HEK293T (cell line): Measurements from ENCODE around the gene DBNDD2.

Experiments used
- CTCF ChIA-PET: fragments of 350-600 bp; formaldehyde crosslinking; extraction: SDS; loops from one replicate; lab custom pipeline; 2021; ENCODE audit warnings: antibody characterized with exemption, inconsistent platforms; lab: Yijun Ruan, JAX
- POLR2A ChIA-PET: fragments of 350-600 bp; formaldehyde crosslinking; extraction: SDS; loops from one replicate; lab custom pipeline; 2020; ENCODE audit warnings: antibody characterized with exemption, inconsistent platforms; lab: Yijun Ruan, JAX
- DNase-seq: peaks from one replicate; pipeline ENCODE4 v3.0.0; 2012; ENCODE audit warnings: mixed read lengths; ENCODE audit errors: extremely low spot score
- ARNT ChIP-seq: fragments of 450-650 bp; IDR thresholded peaks from 2 replicates; pipeline ENCODE4 v1.6.1; 2017; ENCODE audit warnings: mild to moderate bottlenecking
- BHLHE40 ChIP-seq: fragments of 450-650 bp; IDR thresholded peaks from 2 replicates; pipeline ENCODE4 v1.6.1; 2016; ENCODE audit warnings: mild to moderate bottlenecking, moderate library complexity, borderline replicate concordance
- CTBP1 ChIP-seq: fragments of 450-650 bp; IDR thresholded peaks from 2 replicates; pipeline ENCODE4 v1.6.1; 2016; ENCODE audit warnings: borderline replicate concordance
- ELF4 ChIP-seq: fragments of 450-650 bp; IDR thresholded peaks from 2 replicates; pipeline ENCODE4 v1.6.1; 2017; ENCODE audit warnings: antibody characterized with exemption
- FOXA1 ChIP-seq: fragments of 450-650 bp; IDR thresholded peaks from 2 replicates; pipeline ENCODE4 v1.6.1; 2016; ENCODE audit warnings: mild to moderate bottlenecking
- FOXK2 ChIP-seq: fragments of 450-650 bp; IDR thresholded peaks from 2 replicates; pipeline ENCODE4 v1.6.1; 2016; ENCODE audit warnings: mild to moderate bottlenecking
- FOXM1 ChIP-seq: fragments of 450-650 bp; IDR thresholded peaks from 2 replicates; pipeline ENCODE4 v1.6.1; 2017; ENCODE audit warnings: mild to moderate bottlenecking, borderline replicate concordance
- HDGF ChIP-seq: fragments of 450-650 bp; IDR thresholded peaks from 2 replicates; pipeline ENCODE4 v1.6.1; 2017; ENCODE audit warnings: antibody characterized with exemption, borderline replicate concordance
- L3MBTL2 ChIP-seq: fragments of 450-650 bp; conservative IDR thresholded peaks from 2 replicates; pipeline ENCODE4 v1.6.1; 2016; ENCODE audit warnings: mild to moderate bottlenecking
- LEF1 ChIP-seq: fragments of 450-650 bp; IDR thresholded peaks from 2 replicates; pipeline ENCODE4 v1.6.1; 2017; ENCODE audit warnings: mild to moderate bottlenecking, borderline replicate concordance
- NFRKB ChIP-seq: fragments of 450-650 bp; IDR thresholded peaks from 2 replicates; pipeline ENCODE4 v1.6.1; 2016; ENCODE audit warnings: mild to moderate bottlenecking, moderate library complexity
- SP1 ChIP-seq: fragments of 450-650 bp; IDR thresholded peaks from 2 replicates; pipeline ENCODE4 v1.6.1; 2017
- SUZ12 ChIP-seq: fragments of 450-650 bp; IDR thresholded peaks from 2 replicates; pipeline ENCODE4 v1.6.1; 2016; ENCODE audit warnings: mild to moderate bottlenecking
- TARDBP ChIP-seq: fragments of 450-650 bp; IDR thresholded peaks from 2 replicates; pipeline ENCODE4 v1.6.1; 2016
- ZNF384 ChIP-seq: fragments of 450-650 bp; IDR thresholded peaks from 2 replicates; pipeline ENCODE4 v1.6.1; 2016
- TF ChIP-seq, protein P1 (sequence below): fragments of 450-650 bp; IDR thresholded peaks from 2 replicates; pipeline ENCODE4 v1.6.1; 2016

The DBNDD2 gene

DNA sequence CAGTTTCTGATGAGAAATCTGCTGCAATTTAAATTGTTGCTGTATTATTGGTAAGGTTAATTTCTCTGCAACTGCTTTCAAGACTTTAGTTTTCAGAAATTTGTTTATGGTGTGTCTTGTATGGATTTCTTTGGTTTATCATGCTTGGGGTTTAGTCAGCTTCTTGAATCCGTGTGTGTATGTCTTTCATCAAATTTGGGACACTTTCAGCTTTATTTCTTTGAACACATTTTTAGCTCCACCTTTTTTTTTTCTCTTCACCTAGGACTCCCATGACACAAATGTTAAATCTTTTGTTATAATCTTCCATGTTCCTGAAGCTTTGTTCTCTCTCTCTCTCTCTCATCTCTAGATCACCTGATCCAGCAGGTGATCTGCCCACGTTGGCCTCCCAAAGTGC lies 16.5 kb upstream of the DBNDD2 start:
- ChIA-PET CTCF (interaction anchor here (1.3 kb wide), 1 partner anchor 17 kb away, joined by 5 read pairs; no protein-coding TSS in a partner anchor), POLR2A (no interaction called here)
- TF ChIP-seq ELF4 (no peak), HDGF (no peak), CTBP1 (no peak), FOXA1 (no peak), SP1 (no peak), TARDBP (no peak), ZNF384 (no peak), FOXM1 (no peak), NFRKB (no peak), FOXK2 (no peak), SUZ12 (no peak), ARNT (no peak), LEF1 (no peak), BHLHE40 (no peak)
- no peak for DNase-seq

DNA sequence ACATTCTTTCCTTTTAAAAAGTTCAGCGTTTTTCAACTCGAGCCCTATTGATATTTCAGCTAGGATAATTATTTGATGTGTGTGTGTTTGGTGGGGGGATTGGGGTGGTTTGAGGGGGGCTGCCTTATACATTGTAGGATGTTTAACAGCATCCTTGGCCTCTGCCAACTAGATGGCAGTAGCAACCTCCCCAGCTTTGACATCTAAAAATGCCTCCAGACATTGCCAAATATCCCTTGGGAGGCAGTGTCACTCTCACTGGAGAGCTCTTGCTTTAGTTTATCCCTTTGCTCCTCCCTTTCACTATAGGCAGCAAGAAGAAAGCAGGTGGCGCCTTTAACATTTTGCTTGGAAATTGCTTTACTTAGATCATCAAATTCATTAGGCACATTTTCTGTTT lies 15.4 kb upstream of the DBNDD2 start:
- DNase-seq: no peak
- TF ChIP-seq ELF4 (no peak), HDGF (no peak), ZNF384 (no peak), SP1 (no peak), LEF1 (no peak), L3MBTL2 (no peak), TARDBP (no peak), ARNT (no peak), SUZ12 (no peak), FOXK2 (no peak), FOXA1 (no peak)
- TF ChIP-seq, protein P1, sequence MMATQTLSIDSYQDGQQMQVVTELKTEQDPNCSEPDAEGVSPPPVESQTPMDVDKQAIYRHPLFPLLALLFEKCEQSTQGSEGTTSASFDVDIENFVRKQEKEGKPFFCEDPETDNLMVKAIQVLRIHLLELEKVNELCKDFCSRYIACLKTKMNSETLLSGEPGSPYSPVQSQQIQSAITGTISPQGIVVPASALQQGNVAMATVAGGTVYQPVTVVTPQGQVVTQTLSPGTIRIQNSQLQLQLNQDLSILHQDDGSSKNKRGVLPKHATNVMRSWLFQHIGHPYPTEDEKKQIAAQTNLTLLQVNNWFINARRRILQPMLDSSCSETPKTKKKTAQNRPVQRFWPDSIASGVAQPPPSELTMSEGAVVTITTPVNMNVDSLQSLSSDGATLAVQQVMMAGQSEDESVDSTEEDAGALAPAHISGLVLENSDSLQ: no peak
- POLR2A ChIA-PET: interaction anchor here (1.2 kb wide), 1 partner anchor 15 kb away, joined by 3 read pairs; no protein-coding TSS in a partner anchor
- CTCF ChIA-PET: interaction anchor here (0.7 to 1.3 kb wide), 2 partner anchors 42 to 44 kb away, joined by 3 to 6 read pairs; no protein-coding TSS in a partner anchor

- TF ChIP-seq FOXM1 (no peak), LEF1 (no peak), FOXK2 (no peak)
- POLR2A ChIA-PET: interaction anchor here (1.3 to 1.9 kb wide), 2 partner anchors 11 to 21 kb away, joined by 6 to 7 read pairs; partner anchors contain the start of gene PIGT
- DNase-seq: no peak
Observed at GRCh38 chr20:45394221-45395113, 13.6 kb upstream of the DBNDD2 start.

GRCh38 chr20:45395114-45395415 lies 13.0 kb upstream of the DBNDD2 start:
- ChIA-PET POLR2A (interaction anchor here (1.3 to 1.9 kb wide), 2 partner anchors 11 to 21 kb away, joined by 6 to 7 read pairs; partner anchors contain the start of gene PIGT), CTCF (interaction anchor here (1.6 kb wide), 1 partner anchor 11 kb away, joined by 3 read pairs; no protein-coding TSS in a partner anchor)
- no peak for TF ChIP-seq L3MBTL2
- TF ChIP-seq TARDBP: no peak
- TF ChIP-seq ELF4: no peak
- TF ChIP-seq FOXM1: no peak
- TF ChIP-seq FOXA1: no peak
- TF ChIP-seq LEF1: no peak
- no peak for TF ChIP-seq HDGF
- TF ChIP-seq BHLHE40: no peak
- TF ChIP-seq ARNT: no peak
- TF ChIP-seq SP1: no peak
- TF ChIP-seq CTBP1: no peak
- no peak for TF ChIP-seq FOXK2
- TF ChIP-seq, protein P1: no peak
- no peak for TF ChIP-seq SUZ12
- TF ChIP-seq ZNF384: no peak
- no peak for DNase-seq

More at GRCh38 chr20:45394221-45395113, 13.6 kb upstream of the DBNDD2 start:
- CTCF ChIA-PET: interaction anchor here (1.6 kb wide), 1 partner anchor 12 kb away, joined by 3 read pairs; no protein-coding TSS in a partner anchor

DNA sequence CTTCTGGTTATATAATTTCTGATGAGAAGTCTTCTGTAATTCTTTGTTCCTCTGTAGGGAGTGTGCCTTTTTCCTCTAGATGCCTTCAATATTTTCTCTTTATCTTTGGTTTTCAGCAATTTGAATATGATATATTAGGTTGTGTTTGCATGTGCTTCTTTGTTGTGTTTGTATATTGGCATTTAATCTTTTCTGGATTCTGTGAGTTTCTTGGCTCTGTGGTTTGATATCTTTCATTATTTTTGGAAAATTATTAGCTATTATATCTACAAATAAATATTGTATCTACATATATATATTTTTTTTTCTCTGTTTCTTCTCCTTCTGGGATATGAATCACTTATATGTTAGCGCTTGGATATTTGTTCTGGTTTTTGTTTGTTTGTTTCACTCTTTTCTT lies 9.1 kb upstream of the DBNDD2 start:
- TF ChIP-seq FOXK2: no peak
- TF ChIP-seq NFRKB: no peak
- no peak for TF ChIP-seq LEF1
- no peak for TF ChIP-seq TARDBP
- TF ChIP-seq ARNT: no peak
- TF ChIP-seq FOXA1: no peak
- no peak for TF ChIP-seq CTBP1
- TF ChIP-seq BHLHE40: no peak
- no peak for TF ChIP-seq ELF4
- no peak for TF ChIP-seq HDGF
- TF ChIP-seq FOXM1: no peak
- no peak for TF ChIP-seq ZNF384
- TF ChIP-seq, protein P1: no peak
- no peak for DNase-seq
- CTCF ChIA-PET: no interaction called here
- POLR2A ChIA-PET: no interaction called here
